NCI-H2196 (cell line): ENCODE data around the gene CFAP57.

Experiments
- DNase-seq: peaks from one replicate; lab custom pipeline; 2025; ENCODE audit not compliant: unreplicated experiment; lab: John Stamatoyannopoulos, UW

Gene CFAP57

GRCh38 chr1:43225168-43225567 lies 53.0 kb downstream of the CFAP57 start:
- no peak for DNase-seq

- peak; percentile 86 for DNase-seq
These were observed 55.1 kb downstream of the CFAP57 start for GRCh38 chr1:43227143-43227764.

- DNase-seq: no peak
These were observed 58.0 kb downstream of the CFAP57 start for GRCh38 chr1:43229826-43230780.

GRCh38 chr1:43232074-43232473 lies 59.9 kb downstream of the CFAP57 start:
- DNase-seq: no peak

- DNase-seq: no peak
These were observed 60.4 kb downstream of the CFAP57 start for GRCh38 chr1:43232482-43232881.

GRCh38 chr1:43233631-43234030 lies 61.5 kb downstream of the CFAP57 start:
- no peak for DNase-seq

GRCh38 chr1:43234267-43234666 lies 62.1 kb downstream of the CFAP57 start:
- DNase-seq: no peak

- no peak for DNase-seq
These were observed 62.9 kb downstream of the CFAP57 start for GRCh38 chr1:43235040-43235439.

GRCh38 chr1:43235451-43236121 lies 63.5 kb downstream of the CFAP57 start:
- no peak for DNase-seq

GRCh38 chr1:43237121-43237520 lies 65.0 kb downstream of the CFAP57 start:
- no peak for DNase-seq

- DNase-seq: peak; percentile 57
These were observed 66.0 kb downstream of the CFAP57 start for GRCh38 chr1:43238085-43238484.

GRCh38 chr1:43238991-43239469 lies 66.9 kb downstream of the CFAP57 start:
- DNase-seq: no peak

GRCh38 chr1:43239484-43239883 lies 67.4 kb downstream of the CFAP57 start:
- no peak for DNase-seq

- DNase-seq: no peak
These were observed 69.3 kb downstream of the CFAP57 start for GRCh38 chr1:43241413-43241836.

- no peak for DNase-seq
These were observed 71.2 kb downstream of the CFAP57 start for GRCh38 chr1:43243299-43243698.

- no peak for DNase-seq
These were observed 74.5 kb downstream of the CFAP57 start for GRCh38 chr1:43246466-43247213.

GRCh38 chr1:43247256-43247921 lies 75.3 kb downstream of the CFAP57 start:
- DNase-seq: no peak

GRCh38 chr1:43250351-43250761 lies 78.2 kb downstream of the CFAP57 start:
- no peak for DNase-seq

GRCh38 chr1:43251024-43251423 lies 78.9 kb downstream of the CFAP57 start:
- no peak for DNase-seq

GRCh38 chr1:43252225-43252624 lies 80.1 kb downstream of the CFAP57 start:
- no peak for DNase-seq
